OCI-LY3 (cell line): ENCODE data around the gene UBXN6.

Experiments used
- H2AFZ ChIP-seq: fragments of 200-600, 300-600 bp; shearing (Covaris generic); 2 replicates; pipeline ENCODE4 v1.6.0; 2014; ENCODE audit warnings: antibody characterized with exemption, low read depth, low read length
- H3K27ac ChIP-seq: fragments of 200-600, 300-600 bp; sonication (generic); 2 replicates; pipeline ENCODE4 v1.5.1; 2014; ENCODE audit warnings: mild to moderate bottlenecking, low read length, moderate library complexity, mixed read lengths
- H3K27me3 ChIP-seq: fragments of 200-600, 300-600 bp; sonication (generic); 2 replicates; pipeline ENCODE4 v1.6.1; 2014; ENCODE audit warnings: low read depth, low read length, mixed read lengths
- H3K36me3 ChIP-seq: fragments of 200-600, 300-600 bp; sonication (generic); replicated peaks from 2 replicates; pipeline ENCODE3; 2014; ENCODE audit warnings: low read depth, low read length, mixed read lengths
- H3K4me1 ChIP-seq: fragments of 300-600, 200-600 bp; sonication (generic); 2 replicates; pipeline ENCODE4 v1.6.1; 2014; ENCODE audit warnings: low read length, mixed read lengths
- H3K4me2 ChIP-seq: fragments of 200-600, 300-600 bp; sonication (generic); 2 replicates; pipeline ENCODE4 v1.6.1; 2014; ENCODE audit warnings: low read length, mixed read lengths
- H3K4me3 ChIP-seq: fragments of 300-600, 200-600 bp; sonication (generic); 2 replicates; pipeline ENCODE4 v1.5.1; 2014; ENCODE audit warnings: antibody characterized with exemption, mild to moderate bottlenecking, low read length, moderate library complexity
- H3K79me2 ChIP-seq: fragments of 300-600, 200-600 bp; shearing (Covaris generic); 2 replicates; pipeline ENCODE4 v1.6.1; 2014; ENCODE audit warnings: mild to moderate bottlenecking, low read length, mixed read lengths
- H3K9ac ChIP-seq: fragments of 300-600, 200-600 bp; shearing (Covaris generic); 2 replicates; pipeline ENCODE4 v1.6.0; 2014; ENCODE audit warnings: mild to moderate bottlenecking, low read length, moderate library complexity
- H3K9me3 ChIP-seq: fragments of 200-600, 300-600 bp; shearing (Covaris generic); 2 replicates; pipeline ENCODE4 v1.6.1; 2014; ENCODE audit warnings: low read length, mixed read lengths; ENCODE audit not compliant: insufficient read depth
- H4K20me1 ChIP-seq: fragments of 200-600, 300-600 bp; sonication (generic); 2 replicates; pipeline ENCODE4 v1.6.1; 2016; ENCODE audit warnings: low read length, mixed read lengths; ENCODE audit not compliant: insufficient read depth
- EZH2phosphoT487 ChIP-seq: fragments of 200-600 bp; shearing (Covaris generic); IDR thresholded peaks from 2 replicates; pipeline ENCODE4 v1.6.1; 2018; ENCODE audit warnings: antibody characterized with exemption, mixed run types, low read depth
- TF ChIP-seq, protein P1 (sequence below): fragments of 200-600, 300-600 bp; sonication (generic); IDR thresholded peaks from 2 replicates; pipeline ENCODE4 v1.5.1; 2014; ENCODE audit warnings: antibody characterized with exemption, low read length, low read depth

Gene UBXN6

DNA sequence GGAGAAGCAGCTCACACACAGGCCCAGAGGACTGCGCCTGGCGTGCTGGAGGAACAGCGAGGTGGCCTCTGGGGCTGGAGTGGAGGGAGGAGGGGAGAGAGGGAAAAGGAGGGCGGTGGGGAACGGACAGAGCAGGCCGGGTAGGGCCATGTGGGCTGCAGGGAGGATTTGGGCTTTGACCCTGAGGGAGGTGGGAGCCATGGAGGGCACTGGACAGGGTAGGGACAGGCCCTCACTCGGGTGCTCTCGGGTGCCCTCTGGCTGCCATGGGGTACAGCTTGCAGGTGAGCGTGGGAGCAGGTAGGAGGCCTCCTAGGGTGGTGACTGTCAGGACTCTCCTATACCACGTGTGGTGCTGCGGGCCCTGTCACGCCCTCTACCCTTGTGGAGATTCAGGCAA, 37.9 kb upstream of the UBXN6 start:
- Histone ChIP-seq H3K79me2 (no peaks in the 10 kb centered on the region), H3K4me1 (no peaks in the 10 kb centered on the region), H3K27me3 (no peaks in the 10 kb centered on the region), H3K4me2 (no peak overlapping the region), H3K27ac (no peak overlapping the region), H2AFZ (no peak overlapping the region), H3K4me3 (no peak overlapping the region), H3K9me3 (no peaks in the 10 kb centered on the region), H4K20me1 (no peaks in the 10 kb centered on the region), H3K9ac (no peak overlapping the region), H3K36me3 (peaks cover 50% of the 10 kb centered on the region)
- TF ChIP-seq EZH2phosphoT487 = no peak
- TF ChIP-seq, protein P1, sequence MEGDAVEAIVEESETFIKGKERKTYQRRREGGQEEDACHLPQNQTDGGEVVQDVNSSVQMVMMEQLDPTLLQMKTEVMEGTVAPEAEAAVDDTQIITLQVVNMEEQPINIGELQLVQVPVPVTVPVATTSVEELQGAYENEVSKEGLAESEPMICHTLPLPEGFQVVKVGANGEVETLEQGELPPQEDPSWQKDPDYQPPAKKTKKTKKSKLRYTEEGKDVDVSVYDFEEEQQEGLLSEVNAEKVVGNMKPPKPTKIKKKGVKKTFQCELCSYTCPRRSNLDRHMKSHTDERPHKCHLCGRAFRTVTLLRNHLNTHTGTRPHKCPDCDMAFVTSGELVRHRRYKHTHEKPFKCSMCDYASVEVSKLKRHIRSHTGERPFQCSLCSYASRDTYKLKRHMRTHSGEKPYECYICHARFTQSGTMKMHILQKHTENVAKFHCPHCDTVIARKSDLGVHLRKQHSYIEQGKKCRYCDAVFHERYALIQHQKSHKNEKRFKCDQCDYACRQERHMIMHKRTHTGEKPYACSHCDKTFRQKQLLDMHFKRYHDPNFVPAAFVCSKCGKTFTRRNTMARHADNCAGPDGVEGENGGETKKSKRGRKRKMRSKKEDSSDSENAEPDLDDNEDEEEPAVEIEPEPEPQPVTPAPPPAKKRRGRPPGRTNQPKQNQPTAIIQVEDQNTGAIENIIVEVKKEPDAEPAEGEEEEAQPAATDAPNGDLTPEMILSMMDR = peak; percentile 68

DNA sequence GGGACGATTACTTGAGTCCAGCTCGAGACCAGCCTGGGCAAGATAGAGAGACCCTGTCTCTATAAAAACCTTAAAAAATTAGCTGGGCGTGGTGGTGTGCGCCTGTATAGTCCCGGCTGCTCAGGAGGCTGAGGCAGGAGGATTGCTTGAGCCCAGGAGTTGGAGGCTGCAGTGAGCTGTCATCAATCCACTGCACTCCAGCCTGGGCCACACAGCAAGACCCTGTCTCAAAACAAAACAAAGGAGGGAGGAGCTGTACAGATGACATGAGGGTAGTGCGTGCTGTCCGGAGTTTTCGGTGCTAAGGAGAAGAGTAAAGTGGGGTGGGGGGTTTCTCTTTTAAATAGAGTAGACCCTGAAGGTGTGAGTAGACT, 37.1 kb upstream of the UBXN6 start:
- Histone ChIP-seq H2AFZ (no peak overlapping the region), H3K4me1 (no peaks in the 10 kb centered on the region), H3K4me3 (no peak overlapping the region), H3K4me2 (no peak overlapping the region), H4K20me1 (no peaks in the 10 kb centered on the region), H3K27me3 (no peaks in the 10 kb centered on the region), H3K36me3 (peaks cover 55% of the 10 kb centered on the region), H3K9ac (no peak overlapping the region), H3K9me3 (no peaks in the 10 kb centered on the region), H3K27ac (no peak overlapping the region), H3K79me2 (no peaks in the 10 kb centered on the region)
- TF ChIP-seq, protein P1 = no peak
- TF ChIP-seq EZH2phosphoT487 = no peak

DNA sequence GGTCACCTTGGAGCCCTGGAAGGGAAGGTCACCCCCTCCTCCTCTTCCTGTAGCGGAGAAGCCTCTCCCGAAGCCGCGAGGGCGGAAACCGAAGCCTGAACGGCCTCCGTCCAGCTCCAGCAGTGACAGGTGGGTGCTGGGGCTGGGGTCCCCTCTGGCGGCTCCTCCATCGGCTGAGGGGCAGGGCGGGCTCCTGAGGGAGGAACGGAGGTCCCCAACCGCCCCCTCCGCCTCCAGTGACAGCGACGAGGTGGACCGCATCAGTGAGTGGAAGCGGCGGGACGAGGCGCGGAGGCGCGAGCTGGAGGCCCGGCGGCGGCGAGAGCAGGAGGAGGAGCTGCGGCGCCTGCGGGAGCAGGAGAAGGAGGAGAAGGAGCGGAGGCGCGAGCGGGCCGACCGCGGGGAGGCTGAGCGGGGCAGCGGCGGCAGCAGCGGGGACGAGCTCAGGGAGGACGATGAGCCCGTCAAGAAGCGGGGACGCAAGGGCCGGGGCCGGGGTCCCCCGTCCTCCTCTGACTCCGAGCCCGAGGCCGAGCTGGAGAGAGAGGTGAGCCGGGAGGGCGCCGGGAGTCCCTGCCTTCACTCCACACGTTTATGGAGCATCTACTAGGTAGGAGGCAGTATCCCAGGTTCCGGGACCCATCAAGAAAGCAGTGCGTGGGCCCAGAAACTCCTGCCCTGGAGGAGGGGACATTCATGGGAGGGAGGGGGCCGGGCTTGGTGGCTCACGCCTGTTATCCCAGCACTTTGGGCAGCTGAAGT, 36.5 kb upstream of the UBXN6 start:
- no peak overlapping the region for H3K4me2 ChIP-seq
- no peak overlapping the region for H3K9ac ChIP-seq
- no peaks in the 10 kb centered on the region for H3K79me2 ChIP-seq
- no peak overlapping the region for H3K4me3 ChIP-seq
- no peaks in the 10 kb centered on the region for H3K9me3 ChIP-seq
- no peak for TF ChIP-seq EZH2phosphoT487
- TF ChIP-seq, protein P1 = no peak
- H3K27me3 ChIP-seq = no peaks in the 10 kb centered on the region
- no peak overlapping the region for H3K27ac ChIP-seq
- H2AFZ ChIP-seq = no peak overlapping the region
- no peaks in the 10 kb centered on the region for H4K20me1 ChIP-seq
- H3K36me3 ChIP-seq = peaks cover 55% of the 10 kb centered on the region
- H3K4me1 ChIP-seq = no peaks in the 10 kb centered on the region

DNA sequence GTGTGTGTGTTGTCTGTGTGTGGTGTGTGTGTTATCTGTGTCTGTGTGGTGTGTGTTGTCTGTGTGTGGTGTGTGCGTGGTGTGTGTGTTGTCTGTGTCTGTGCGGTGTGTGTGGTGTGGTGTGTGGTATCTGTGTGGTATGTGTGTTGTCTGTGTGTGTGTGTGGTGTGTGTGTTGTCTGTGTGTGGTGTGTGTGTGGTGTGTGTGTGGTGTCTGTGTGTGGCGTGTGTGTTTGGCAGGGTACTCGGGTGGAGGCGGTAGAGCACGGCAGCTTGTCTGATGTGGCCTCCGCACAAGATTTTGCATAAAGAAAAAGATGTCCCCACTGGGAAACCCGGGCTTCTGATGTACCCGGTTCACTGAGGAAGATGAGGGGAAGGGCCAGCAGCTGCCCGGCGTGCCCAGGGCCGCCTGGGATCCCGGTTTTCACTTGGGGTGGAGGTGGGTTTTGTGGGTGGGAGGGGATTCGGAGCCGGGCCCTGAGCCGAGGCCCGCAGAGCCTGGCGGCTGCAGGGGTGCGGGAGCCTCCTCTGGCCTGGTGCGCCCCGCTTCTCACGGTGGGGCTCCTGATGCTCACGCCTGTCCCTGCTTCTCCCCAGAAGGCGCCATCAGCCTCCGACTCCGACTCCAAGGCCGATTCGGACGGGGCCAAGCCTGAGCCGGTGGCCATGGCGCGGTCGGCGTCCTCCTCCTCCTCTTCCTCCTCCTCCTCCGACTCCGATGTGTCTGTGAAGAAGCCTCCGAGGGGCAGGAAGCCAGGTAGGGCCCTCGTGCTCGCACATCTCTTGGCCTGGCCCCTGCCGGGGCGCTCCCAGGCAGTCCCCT, 35.7 kb upstream of the UBXN6 start:
- Histone ChIP-seq H4K20me1 (no peaks in the 10 kb centered on the region), H3K36me3 (peaks cover 49% of the 10 kb centered on the region), H3K4me1 (no peaks in the 10 kb centered on the region), H3K4me2 (no peak overlapping the region), H3K4me3 (no peak overlapping the region), H3K9ac (no peak overlapping the region), H3K9me3 (no peaks in the 10 kb centered on the region), H3K27ac (no peak overlapping the region), H3K79me2 (no peaks in the 10 kb centered on the region), H2AFZ (no peak overlapping the region), H3K27me3 (no peaks in the 10 kb centered on the region)
- TF ChIP-seq, protein P1 = no peak
- TF ChIP-seq EZH2phosphoT487 = no peak
